Measurements from ENCODE around the gene INAFM2.

Gene INAFM2

GRCh38 chr15:40306908-40307307, 16.6 kb upstream of the INAFM2 start:
- DNase-seq (ENCODE audit: low spot score), result no peak

- no peak for DNase-seq (ENCODE audit: low spot score)
These were observed 15.9 kb upstream of the INAFM2 start, which contains the start of gene PLCB2 for GRCh38 chr15:40307421-40308211. Gene PLCB2 (minus strand): TSS chr15:40307935. CDS start chr15:40307672, 263 bp downstream.

GRCh38 chr15:40309344-40309862, 14.1 kb upstream of the INAFM2 start:
- no peak for DNase-seq (ENCODE audit: low spot score)

GRCh38 chr15:40310001-40310959, 13.2 kb upstream of the INAFM2 start:
- no peak for DNase-seq (ENCODE audit: low spot score)

- DNase-seq (ENCODE audit: low spot score), result no peak
These were observed 12.5 kb upstream of the INAFM2 start for GRCh38 chr15:40310993-40311392.

- DNase-seq (ENCODE audit: low spot score), result no peak
These were observed 10.9 kb upstream of the INAFM2 start for GRCh38 chr15:40312370-40313158.

- no peak for DNase-seq (ENCODE audit: low spot score)
These were observed 9.7 kb upstream of the INAFM2 start for GRCh38 chr15:40313531-40314398.

- peak; percentile 29 for DNase-seq (ENCODE audit: low spot score)
These were observed 8.7 kb upstream of the INAFM2 start for GRCh38 chr15:40314723-40315276.

GRCh38 chr15:40316931-40317330, 6.6 kb upstream of the INAFM2 start:
- DNase-seq (ENCODE audit: low spot score), result no peak

- no peak for DNase-seq (ENCODE audit: low spot score)
These were observed 5.9 kb upstream of the INAFM2 start for GRCh38 chr15:40317580-40317979.

GRCh38 chr15:40320409-40320808, 3.1 kb upstream of the INAFM2 start:
- DNase-seq (ENCODE audit: low spot score), result no peak

GRCh38 chr15:40320931-40321371, 2.5 kb upstream of the INAFM2 start:
- peak; percentile 82 for DNase-seq (ENCODE audit: low spot score)

GRCh38 chr15:40322531-40323238, 807 bp upstream of the INAFM2 start:
- no peak for DNase-seq (ENCODE audit: low spot score)

GRCh38 chr15:40323953-40324937, 753 bp downstream of the INAFM2 start:
- peak; percentile 21 for DNase-seq (ENCODE audit: low spot score)

- no peak for DNase-seq (ENCODE audit: low spot score)
These were observed 1.7 kb downstream of the INAFM2 start for GRCh38 chr15:40325188-40325587.

- DNase-seq (ENCODE audit: low spot score), result no peak
These were observed 2.2 kb downstream of the INAFM2 start for GRCh38 chr15:40325700-40326099.

GRCh38 chr15:40327457-40327856, 4.0 kb downstream of the INAFM2 start:
- no peak for DNase-seq (ENCODE audit: low spot score)

GRCh38 chr15:40328176-40328575, 4.7 kb downstream of the INAFM2 start:
- DNase-seq (ENCODE audit: low spot score), result no peak

GRCh38 chr15:40328751-40329150, 5.3 kb downstream of the INAFM2 start:
- DNase-seq (ENCODE audit: low spot score), result no peak
